Measurements from ENCODE around the gene MAP3K13.
"Not testable (repeated sequence)": the region's sequence is repeated elsewhere in the genome, so short reads cannot be mapped to it uniquely, and the experiment has no call there.

The MAP3K13 gene

DNA sequence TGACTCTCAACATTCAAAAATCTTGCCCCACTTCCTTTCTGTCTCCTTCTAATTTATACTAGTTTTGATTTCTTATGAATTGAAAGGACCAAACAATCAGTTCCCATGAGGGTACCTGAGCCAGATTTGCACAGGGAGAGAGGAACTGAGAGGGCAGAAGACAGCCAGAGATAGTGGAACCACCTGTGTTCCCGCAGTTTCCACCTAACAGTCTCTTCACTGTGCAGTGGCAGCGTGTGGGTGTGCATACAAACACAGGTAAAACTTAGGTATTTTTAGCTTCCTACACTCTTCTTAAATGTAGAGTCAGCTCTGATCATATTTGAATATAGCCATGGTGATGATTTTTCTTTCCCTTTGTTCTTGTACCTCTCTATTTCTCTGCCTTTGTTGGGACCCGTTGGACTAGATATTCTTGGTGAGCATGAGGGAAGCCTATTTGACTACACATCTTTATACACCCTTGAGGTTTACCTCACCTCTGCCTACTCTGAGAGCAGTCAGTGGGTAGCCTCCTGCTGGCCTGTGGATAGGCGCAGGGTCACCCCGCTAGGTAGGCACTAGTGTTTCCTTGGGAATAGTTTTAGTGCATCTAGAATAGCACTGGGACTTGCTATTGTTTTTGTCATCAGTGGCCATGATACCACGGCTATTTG, 58.8 kb downstream of the MAP3K13 start:
- Histone ChIP-seq H3K9ac (ENCODE audit: low read depth, low read length) (no peak overlapping the region), H3K4me3 (ENCODE audit: low read length) (no peak overlapping the region), H3K27me3 (ENCODE audit: insufficient read depth, low read length) (no peaks in the 10 kb centered on the region), H3K36me3 (ENCODE audit: insufficient read depth, low read length) (no peaks in the 10 kb centered on the region), H3K4me1 (ENCODE audit: insufficient read depth, low read length) (no peaks in the 10 kb centered on the region), H3K27ac (ENCODE audit: low read depth, low read length) (no peak overlapping the region), H3K9me3 (ENCODE audit: insufficient read depth, low read depth, low read length) (no peaks in the 10 kb centered on the region)
- WGBS = 86% methylated on average over 6 of the region's 6 CpGs

DNA sequence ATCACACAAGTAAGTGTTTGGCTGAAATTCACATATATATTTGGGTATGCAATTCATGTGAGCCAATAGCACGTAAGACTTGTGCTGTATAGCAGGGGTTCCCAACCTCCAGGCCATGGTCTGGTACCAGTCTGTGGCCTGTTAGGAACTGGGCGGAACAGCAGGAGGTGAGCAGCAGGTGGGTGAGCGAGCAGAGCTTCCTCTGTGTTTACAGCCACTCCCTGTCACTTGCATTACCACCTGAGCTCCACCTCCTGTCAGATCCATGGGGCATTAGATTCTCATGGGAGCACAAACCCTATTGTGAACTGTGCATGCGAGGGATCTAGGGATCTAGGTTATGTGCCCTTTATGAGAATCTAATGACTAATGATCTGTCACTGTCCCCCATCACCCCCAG, 59.7 kb downstream of the MAP3K13 start:
- 94% methylated on average over 4 of the region's 4 CpGs for whole genome bisulfite sequencing
- H3K36me3 ChIP-seq (ENCODE audit: insufficient read depth, low read length) = no peaks in the 10 kb centered on the region
- no peaks in the 10 kb centered on the region for H3K27me3 ChIP-seq (ENCODE audit: insufficient read depth, low read length)
- no peaks in the 10 kb centered on the region for H3K4me1 ChIP-seq (ENCODE audit: insufficient read depth, low read length)
- H3K27ac ChIP-seq (ENCODE audit: low read depth, low read length) = no peak overlapping the region
- H3K9ac ChIP-seq (ENCODE audit: low read depth, low read length) = no peak overlapping the region
- H3K9me3 ChIP-seq (ENCODE audit: insufficient read depth, low read depth, low read length) = no peaks in the 10 kb centered on the region
- no peak overlapping the region for H3K4me3 ChIP-seq (ENCODE audit: low read length)

DNA sequence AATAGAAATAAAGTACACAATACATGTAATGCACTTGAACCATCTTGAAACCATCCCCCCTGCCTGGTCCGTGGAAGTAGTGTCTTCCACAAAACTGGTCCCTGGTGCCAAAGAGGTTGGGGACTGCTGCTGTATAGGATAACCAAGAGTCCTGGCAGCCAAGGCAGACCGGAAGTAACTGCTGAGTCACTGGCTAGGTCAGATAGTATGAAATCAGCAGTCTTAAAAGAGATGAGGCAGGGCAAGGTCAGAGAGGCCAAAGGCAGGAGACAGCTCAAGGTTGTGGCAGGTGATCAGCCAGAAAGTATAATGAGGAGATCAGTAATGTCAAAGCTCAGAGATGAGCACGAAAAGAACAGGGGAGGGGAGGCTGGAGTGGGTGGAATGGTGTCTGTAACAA, 60.2 kb downstream of the MAP3K13 start:
- WGBS = 85% methylated on average over 3 of the region's 3 CpGs
- H3K4me1 ChIP-seq (ENCODE audit: insufficient read depth, low read length) = no peaks in the 10 kb centered on the region
- no peak overlapping the region for H3K4me3 ChIP-seq (ENCODE audit: low read length)
- no peaks in the 10 kb centered on the region for H3K9me3 ChIP-seq (ENCODE audit: insufficient read depth, low read depth, low read length)
- no peaks in the 10 kb centered on the region for H3K27me3 ChIP-seq (ENCODE audit: insufficient read depth, low read length)
- H3K27ac ChIP-seq (ENCODE audit: low read depth, low read length) = no peak overlapping the region
- no peaks in the 10 kb centered on the region for H3K36me3 ChIP-seq (ENCODE audit: insufficient read depth, low read length)
- H3K9ac ChIP-seq (ENCODE audit: low read depth, low read length) = no peak overlapping the region

DNA sequence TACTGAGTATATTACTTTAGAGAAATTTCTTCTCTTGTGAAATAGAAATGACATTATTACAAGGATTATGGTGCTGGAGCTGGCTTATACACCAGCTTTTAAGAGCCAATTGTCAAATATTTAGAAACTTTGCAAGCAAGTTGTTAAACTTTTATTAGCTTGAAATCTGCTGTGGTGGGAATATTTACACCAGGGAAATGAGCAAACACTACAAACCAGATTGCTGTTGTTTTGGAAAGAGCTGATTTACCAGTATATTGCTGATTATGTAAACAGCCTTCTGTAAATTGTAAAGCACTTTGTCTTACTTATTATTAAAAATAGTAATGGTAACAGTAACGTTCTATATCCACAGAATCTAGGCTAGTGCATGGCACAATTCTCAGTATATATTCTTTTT, 61.5 kb downstream of the MAP3K13 start:
- no peak overlapping the region for H3K4me3 ChIP-seq (ENCODE audit: low read length)
- H3K36me3 ChIP-seq (ENCODE audit: insufficient read depth, low read length) = no peaks in the 10 kb centered on the region
- WGBS = 86% methylated on average over 1 of the region's 1 CpG
- H3K27ac ChIP-seq (ENCODE audit: low read depth, low read length) = no peak overlapping the region
- no peaks in the 10 kb centered on the region for H3K9me3 ChIP-seq (ENCODE audit: insufficient read depth, low read depth, low read length)
- H3K27me3 ChIP-seq (ENCODE audit: insufficient read depth, low read length) = no peaks in the 10 kb centered on the region
- no peak overlapping the region for H3K9ac ChIP-seq (ENCODE audit: low read depth, low read length)
- no peaks in the 10 kb centered on the region for H3K4me1 ChIP-seq (ENCODE audit: insufficient read depth, low read length)

DNA sequence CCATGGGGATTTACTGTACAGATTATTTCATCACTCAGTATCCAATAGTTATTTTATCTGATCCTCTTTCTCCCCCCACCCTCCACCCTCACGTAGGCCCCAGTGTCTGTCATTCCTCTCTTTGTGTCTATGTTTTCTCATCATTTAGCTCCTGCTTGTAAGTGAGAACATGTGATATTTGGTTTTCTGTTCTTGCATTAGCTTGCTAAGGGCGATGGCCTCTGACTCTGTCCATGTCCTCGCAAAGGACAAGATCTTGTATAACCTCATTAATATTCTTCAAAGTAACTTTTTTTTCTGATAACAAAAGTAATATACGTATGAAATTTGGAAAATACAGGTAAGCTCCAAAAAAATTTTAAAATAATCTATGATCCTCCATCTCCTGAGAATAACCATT, 67.4 kb downstream of the MAP3K13 start:
- Histone ChIP-seq H3K9me3 (ENCODE audit: insufficient read depth, low read depth, low read length) (no peaks in the 10 kb centered on the region), H3K4me3 (ENCODE audit: low read length) (no peak overlapping the region), H3K36me3 (ENCODE audit: insufficient read depth, low read length) (no peaks in the 10 kb centered on the region), H3K4me1 (ENCODE audit: insufficient read depth, low read length) (no peaks in the 10 kb centered on the region), H3K27ac (ENCODE audit: low read depth, low read length) (no peak overlapping the region), H3K27me3 (ENCODE audit: insufficient read depth, low read length) (no peaks in the 10 kb centered on the region), H3K9ac (ENCODE audit: low read depth, low read length) (no peak overlapping the region)
- 100% methylated on average over 1 of the region's 4 CpGs for WGBS

DNA sequence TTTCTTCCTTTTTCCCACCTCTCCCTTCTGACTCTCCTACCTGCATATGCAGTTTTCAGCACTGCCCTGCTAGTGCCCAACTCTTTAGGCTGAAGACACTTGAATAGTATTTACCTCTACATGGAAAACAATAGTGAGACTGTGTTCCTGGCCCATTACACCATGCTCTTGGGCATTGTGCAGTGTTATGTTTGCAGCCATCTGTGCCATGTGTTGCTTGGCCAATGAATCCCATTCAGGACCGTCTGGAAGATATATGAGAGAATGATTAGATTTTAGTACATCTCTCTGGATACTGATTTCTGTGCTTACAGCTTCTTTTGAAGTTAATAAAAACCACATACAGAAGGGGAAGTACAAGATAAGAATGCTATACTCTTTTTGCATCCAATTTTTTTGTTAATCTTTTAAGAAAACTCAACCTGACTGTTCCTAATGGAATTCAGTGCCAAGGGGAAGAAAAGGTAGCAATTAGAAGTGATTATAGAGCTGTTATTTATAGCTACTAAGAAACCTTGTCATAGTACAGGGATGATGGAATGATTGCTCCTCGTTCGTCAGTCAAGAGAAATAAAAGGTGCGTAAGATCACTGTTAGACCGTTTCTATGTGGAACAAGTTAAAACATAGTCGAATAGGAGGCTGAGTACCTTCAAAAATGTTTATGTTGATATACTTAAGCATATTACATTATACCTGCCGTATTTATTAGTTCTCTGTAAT, 77.0 kb downstream of the MAP3K13 start:
- 93% methylated on average over 6 of the region's 7 CpGs for WGBS
- Histone ChIP-seq H3K4me3 (ENCODE audit: low read length) (no peak overlapping the region), H3K27me3 (ENCODE audit: insufficient read depth, low read length) (no peaks in the 10 kb centered on the region), H3K9ac (ENCODE audit: low read depth, low read length) (no peak overlapping the region), H3K27ac (ENCODE audit: low read depth, low read length) (no peak overlapping the region), H3K4me1 (ENCODE audit: insufficient read depth, low read length) (no peaks in the 10 kb centered on the region), H3K9me3 (ENCODE audit: insufficient read depth, low read depth, low read length) (no peaks in the 10 kb centered on the region), H3K36me3 (ENCODE audit: insufficient read depth, low read length) (no peaks in the 10 kb centered on the region)

DNA sequence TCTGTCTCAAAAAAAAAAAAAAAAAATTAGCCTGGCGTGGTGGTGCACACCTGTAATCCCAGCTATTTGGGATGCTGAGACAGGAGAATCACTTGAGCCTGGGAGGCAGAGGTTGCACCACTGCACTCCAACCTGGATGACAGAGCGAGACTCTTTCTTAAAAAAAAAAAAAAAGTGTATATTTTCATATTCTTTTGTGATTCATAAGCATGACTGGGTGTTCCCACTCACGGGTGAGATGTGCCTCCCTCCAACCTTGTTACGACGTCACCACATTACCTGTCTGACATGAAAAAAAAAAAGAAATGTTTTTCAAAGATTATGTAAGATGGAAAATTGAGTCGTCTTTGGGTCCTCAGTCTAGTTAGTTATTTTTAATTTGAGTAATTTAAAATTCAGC, 79.1 kb downstream of the MAP3K13 start:
- no peaks in the 10 kb centered on the region for H3K9me3 ChIP-seq (ENCODE audit: insufficient read depth, low read depth, low read length)
- H3K4me1 ChIP-seq (ENCODE audit: insufficient read depth, low read length) = no peaks in the 10 kb centered on the region
- H3K36me3 ChIP-seq (ENCODE audit: insufficient read depth, low read length) = no peaks in the 10 kb centered on the region
- H3K27ac ChIP-seq (ENCODE audit: low read depth, low read length) = no peak overlapping the region
- no peak overlapping the region for H3K4me3 ChIP-seq (ENCODE audit: low read length)
- WGBS = 95% methylated on average over 4 of the region's 6 CpGs
- no peak overlapping the region for H3K9ac ChIP-seq (ENCODE audit: low read depth, low read length)
- H3K27me3 ChIP-seq (ENCODE audit: insufficient read depth, low read length) = no peaks in the 10 kb centered on the region

DNA sequence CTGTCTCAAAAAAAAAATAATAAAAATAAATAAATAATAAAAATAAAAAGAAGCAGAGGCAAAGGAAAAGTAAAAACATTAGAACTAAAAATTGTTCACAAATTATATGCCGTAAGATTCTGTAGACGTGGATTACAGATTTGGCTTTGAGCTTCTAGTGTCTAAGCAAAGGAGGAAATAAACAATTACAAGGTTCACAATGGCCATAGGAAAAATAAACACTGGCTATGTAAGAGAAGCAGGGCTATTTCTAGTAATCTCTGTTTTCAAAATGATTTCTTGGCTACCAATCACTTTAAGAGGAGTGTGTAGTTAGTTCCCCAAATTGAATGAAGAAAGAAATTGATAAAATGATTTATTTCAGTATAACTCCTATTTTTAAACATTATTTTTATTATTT, 81.4 kb downstream of the MAP3K13 start:
- Histone ChIP-seq H3K27ac (ENCODE audit: low read depth, low read length) (no peak overlapping the region), H3K9me3 (ENCODE audit: insufficient read depth, low read depth, low read length) (no peaks in the 10 kb centered on the region), H3K4me1 (ENCODE audit: insufficient read depth, low read length) (no peaks in the 10 kb centered on the region), H3K9ac (ENCODE audit: low read depth, low read length) (no peak overlapping the region), H3K4me3 (ENCODE audit: low read length) (no peak overlapping the region), H3K27me3 (ENCODE audit: insufficient read depth, low read length) (no peaks in the 10 kb centered on the region), H3K36me3 (ENCODE audit: insufficient read depth, low read length) (no peaks in the 10 kb centered on the region)
- 100% methylated on average over 2 of the region's 2 CpGs for WGBS

DNA sequence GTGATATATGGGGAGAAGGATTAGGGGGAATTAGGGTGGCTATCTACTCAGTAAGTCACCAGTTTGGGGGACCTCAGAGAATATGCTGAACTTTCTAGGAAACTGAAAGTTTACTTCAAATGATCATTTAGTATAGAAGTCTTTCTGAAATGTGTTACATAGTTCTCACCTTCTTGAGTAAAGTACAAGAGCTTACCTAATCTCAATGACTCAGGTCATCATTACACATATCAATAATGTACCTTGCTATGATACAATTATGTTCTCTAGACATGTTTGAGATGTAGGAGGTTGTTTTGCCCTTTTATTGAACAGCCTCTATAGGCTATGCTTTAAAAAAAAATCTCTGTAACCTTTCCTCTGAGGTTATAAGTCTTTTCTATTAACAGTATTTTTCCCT, 85.2 kb downstream of the MAP3K13 start:
- Histone ChIP-seq H3K4me1 (ENCODE audit: insufficient read depth, low read length) (no peaks in the 10 kb centered on the region), H3K9ac (ENCODE audit: low read depth, low read length) (no peak overlapping the region), H3K9me3 (ENCODE audit: insufficient read depth, low read depth, low read length) (no peaks in the 10 kb centered on the region), H3K27me3 (ENCODE audit: insufficient read depth, low read length) (no peaks in the 10 kb centered on the region), H3K36me3 (ENCODE audit: insufficient read depth, low read length) (no peaks in the 10 kb centered on the region), H3K4me3 (ENCODE audit: low read length) (no peak overlapping the region), H3K27ac (ENCODE audit: low read depth, low read length) (no peak overlapping the region)

DNA sequence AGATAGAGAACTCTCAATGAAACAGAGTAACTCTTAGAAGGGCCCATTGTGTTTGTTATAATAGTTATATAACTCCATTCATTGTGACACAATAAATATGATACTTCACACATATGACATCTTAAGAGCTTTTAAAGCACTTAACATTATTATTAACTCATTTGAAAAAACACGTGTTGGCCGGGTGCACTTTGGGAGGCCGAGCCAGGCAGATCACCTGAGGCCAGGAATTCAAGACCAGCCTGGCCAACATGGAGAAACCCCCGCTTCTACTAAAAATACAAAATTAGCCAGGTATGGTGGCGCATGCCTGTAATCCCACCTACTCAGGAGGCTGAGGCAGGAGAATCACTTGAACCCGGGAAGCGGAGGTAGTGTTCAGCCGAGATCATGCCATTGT, 88.5 kb downstream of the MAP3K13 start:
- not testable (repeated sequence) for H3K27me3 ChIP-seq (ENCODE audit: insufficient read depth, low read length); H3K27ac ChIP-seq (ENCODE audit: low read depth, low read length); H3K4me3 ChIP-seq (ENCODE audit: low read length); H3K9me3 ChIP-seq (ENCODE audit: insufficient read depth, low read depth, low read length); H3K9ac ChIP-seq (ENCODE audit: low read depth, low read length); H3K4me1 ChIP-seq (ENCODE audit: insufficient read depth, low read length); H3K36me3 ChIP-seq (ENCODE audit: insufficient read depth, low read length)
- 95% methylated on average over 8 of the region's 8 CpGs for WGBS

DNA sequence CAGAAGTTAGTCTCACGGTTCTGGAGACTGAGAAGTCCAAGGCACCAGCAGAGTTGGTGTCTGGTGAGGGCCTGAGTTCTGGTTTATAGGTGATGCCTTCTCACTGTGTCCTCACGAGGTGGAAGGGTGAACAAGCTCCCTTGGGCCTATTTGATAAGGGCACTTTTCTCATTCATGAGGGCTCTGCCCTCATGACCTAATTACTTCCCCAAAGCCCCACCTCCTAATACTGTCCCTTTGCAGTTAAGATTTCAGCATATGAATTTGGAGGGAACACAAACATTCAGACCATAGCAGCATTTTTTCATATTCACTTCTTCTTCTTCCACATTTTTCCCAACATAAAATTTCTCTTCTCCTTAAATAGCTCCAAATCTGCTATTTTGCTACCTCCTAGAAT, 94.4 kb downstream of the MAP3K13 start:
- WGBS = 96% methylated on average over 2 of the region's 2 CpGs
- no peak overlapping the region for H3K27ac ChIP-seq (ENCODE audit: low read depth, low read length)
- H3K9me3 ChIP-seq (ENCODE audit: insufficient read depth, low read depth, low read length) = no peaks in the 10 kb centered on the region
- H3K27me3 ChIP-seq (ENCODE audit: insufficient read depth, low read length) = no peaks in the 10 kb centered on the region
- H3K4me3 ChIP-seq (ENCODE audit: low read length) = no peak overlapping the region
- H3K4me1 ChIP-seq (ENCODE audit: insufficient read depth, low read length) = no peaks in the 10 kb centered on the region
- H3K9ac ChIP-seq (ENCODE audit: low read depth, low read length) = no peak overlapping the region
- H3K36me3 ChIP-seq (ENCODE audit: insufficient read depth, low read length) = no peaks in the 10 kb centered on the region

DNA sequence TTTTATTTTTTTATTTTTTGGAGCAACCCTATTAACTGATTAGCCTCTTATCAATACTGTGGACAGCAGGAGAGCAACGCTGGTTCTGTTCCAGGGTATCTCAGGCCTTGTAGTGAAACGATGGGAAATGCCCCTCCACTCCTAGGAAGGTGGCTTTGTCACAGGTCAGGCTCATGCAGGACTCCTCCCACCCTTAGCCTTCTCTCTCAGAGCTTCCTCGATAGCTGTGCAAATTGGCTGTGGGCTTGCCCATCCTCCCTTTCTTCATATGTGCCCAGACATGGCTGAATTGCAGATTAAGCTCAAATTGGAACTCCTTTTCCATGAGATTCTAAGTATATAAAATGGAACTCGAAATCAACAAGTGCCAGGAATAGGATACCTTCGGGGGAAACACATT, 97.4 kb downstream of the MAP3K13 start:
- H3K27me3 ChIP-seq (ENCODE audit: insufficient read depth, low read length) = no peaks in the 10 kb centered on the region
- no peak overlapping the region for H3K9ac ChIP-seq (ENCODE audit: low read depth, low read length)
- no peaks in the 10 kb centered on the region for H3K9me3 ChIP-seq (ENCODE audit: insufficient read depth, low read depth, low read length)
- H3K27ac ChIP-seq (ENCODE audit: low read depth, low read length) = no peak overlapping the region
- H3K4me1 ChIP-seq (ENCODE audit: insufficient read depth, low read length) = no peaks in the 10 kb centered on the region
- no peaks in the 10 kb centered on the region for H3K36me3 ChIP-seq (ENCODE audit: insufficient read depth, low read length)
- WGBS = 77% methylated on average over 5 of the region's 5 CpGs
- no peak overlapping the region for H3K4me3 ChIP-seq (ENCODE audit: low read length)
